HG03442 (cell line): ENCODE measurements around the gene SECTM1.

ENCODE experiments used
- ATAC-seq: cut with Tn5 transposase; IDR thresholded peaks from one replicate; pipeline ENCODE4 v1.9.1; 2021; ENCODE audit warnings: mild to moderate bottlenecking, moderate library complexity; ENCODE audit not compliant: unreplicated experiment

Gene SECTM1

DNA sequence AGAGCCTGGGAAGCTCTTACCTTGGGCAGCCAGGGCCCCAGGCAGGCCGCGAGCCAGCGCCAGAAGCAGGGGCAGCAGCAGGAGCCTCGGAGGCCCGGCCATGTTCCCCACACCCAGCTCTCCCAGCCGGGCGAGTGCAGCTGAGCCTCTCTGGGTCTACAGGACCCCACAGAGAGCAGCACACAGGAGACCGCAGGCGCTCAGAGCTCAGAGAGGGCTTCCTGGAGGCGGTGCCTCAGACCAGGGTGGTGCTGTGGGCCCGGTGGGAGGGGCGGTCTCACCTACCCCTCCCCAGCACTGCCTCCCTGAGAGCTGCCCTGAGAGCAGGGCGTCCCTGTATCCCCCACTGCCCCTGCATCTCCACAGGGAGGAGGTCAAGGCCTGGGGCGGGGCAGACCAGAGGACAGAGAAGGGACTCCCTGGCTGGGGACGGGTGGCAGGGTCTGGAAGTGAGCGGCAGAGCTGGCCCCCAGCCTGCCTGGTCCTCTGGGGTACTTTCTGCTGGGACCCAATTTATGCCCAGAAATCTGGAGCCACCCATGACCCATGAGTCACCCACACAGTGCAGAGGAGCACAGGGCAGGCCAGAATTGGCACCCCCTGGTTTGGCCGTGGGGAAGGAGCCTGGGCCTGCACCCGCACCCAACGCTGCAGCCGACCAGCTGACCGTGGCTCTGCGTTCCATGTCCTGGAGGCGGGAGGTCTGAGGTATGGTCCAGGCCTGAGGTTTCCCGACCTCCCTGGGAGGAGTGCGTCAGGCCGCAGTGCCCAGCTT, 16.0 kb downstream of the SECTM1 start, which contains the start of gene CD7:
TSS of gene CD7 (minus strand) at position 215 of the 775 bp plus-strand sequence. CDS start at position 102, 113 bp downstream.
- ATAC-seq = no peak

- ATAC-seq = no peak
Observed at GRCh38 chr17:82316651-82317393, 16.7 kb downstream of the SECTM1 start.

DNA sequence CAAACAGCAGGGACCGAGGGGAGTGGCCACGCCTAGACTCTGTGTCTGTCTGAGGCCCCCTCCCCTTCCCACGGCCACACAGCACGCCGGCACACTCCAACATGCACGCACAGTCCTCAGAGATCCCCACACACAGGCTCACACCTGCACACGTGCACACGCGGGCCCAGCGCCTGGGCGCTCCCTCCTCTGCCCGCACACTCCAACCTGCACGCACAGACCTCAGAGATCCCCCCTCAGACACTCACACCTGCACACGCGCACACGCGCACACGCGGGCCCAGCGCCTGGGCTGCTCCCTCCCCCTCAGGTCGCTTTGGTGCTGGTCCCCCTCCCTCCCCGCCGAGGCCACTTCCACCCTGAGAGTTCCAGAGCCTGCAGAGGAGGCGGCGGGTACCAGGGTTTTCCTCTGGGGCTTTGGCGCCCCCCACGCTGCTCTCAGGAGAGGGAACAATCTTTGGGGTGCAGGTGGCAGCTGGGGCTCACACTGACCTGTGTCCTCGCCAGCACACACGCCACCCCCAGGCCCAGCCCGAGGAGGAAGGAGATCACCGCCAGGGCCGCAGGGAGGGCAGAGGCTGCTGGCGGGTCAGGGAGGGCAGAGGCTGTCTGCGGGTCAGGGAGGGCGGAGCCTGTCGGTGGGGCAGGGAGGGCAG, 17.7 kb downstream of the SECTM1 start:
- no peak for ATAC-seq

DNA sequence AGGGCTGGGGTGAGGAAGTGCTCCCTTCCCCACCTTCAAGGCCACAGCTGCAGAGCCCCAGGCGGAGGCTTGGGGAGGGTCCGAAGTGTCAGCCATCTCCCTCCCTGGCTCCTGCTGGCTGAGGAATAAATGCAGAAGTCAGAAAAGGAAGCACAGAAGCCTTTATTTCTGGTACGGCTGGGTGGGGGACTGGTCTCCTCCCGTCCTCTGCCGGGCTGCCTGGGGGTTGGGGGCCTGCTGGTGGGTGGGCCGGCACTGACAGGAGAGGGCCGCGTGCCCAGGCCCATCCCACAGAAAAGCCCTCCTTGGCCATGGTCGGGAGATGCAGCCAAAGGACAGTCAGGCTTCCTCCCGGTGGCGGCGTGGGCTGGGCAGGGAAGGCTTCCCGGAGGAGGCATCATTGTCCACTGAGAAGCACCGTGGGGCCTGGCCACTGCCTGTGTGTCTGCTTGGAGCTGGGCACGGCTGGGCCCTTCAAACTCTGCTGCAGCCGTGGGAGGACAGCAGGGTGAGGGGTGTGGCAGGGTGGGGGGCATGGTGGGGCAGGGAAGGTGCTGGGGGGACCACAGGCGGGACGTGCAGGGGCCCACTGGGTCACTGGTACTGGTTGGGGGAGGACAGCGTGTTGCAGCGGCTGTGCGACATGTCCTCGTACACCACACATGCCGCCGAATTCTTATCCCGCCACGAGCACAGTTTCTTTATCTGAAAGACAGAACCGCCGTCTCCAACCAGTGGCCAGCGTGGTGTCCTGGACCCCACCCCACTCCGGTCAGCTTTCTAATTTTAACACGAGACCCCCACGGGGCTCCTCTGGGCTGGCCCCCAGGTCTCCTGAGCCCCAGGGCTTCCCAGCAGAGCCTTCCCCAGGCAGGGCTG, 18.6 kb downstream of the SECTM1 start:
- no peak for ATAC-seq

GRCh38 chr17:82314012-82314726, 19.4 kb downstream of the SECTM1 start:
- no peak for ATAC-seq

DNA sequence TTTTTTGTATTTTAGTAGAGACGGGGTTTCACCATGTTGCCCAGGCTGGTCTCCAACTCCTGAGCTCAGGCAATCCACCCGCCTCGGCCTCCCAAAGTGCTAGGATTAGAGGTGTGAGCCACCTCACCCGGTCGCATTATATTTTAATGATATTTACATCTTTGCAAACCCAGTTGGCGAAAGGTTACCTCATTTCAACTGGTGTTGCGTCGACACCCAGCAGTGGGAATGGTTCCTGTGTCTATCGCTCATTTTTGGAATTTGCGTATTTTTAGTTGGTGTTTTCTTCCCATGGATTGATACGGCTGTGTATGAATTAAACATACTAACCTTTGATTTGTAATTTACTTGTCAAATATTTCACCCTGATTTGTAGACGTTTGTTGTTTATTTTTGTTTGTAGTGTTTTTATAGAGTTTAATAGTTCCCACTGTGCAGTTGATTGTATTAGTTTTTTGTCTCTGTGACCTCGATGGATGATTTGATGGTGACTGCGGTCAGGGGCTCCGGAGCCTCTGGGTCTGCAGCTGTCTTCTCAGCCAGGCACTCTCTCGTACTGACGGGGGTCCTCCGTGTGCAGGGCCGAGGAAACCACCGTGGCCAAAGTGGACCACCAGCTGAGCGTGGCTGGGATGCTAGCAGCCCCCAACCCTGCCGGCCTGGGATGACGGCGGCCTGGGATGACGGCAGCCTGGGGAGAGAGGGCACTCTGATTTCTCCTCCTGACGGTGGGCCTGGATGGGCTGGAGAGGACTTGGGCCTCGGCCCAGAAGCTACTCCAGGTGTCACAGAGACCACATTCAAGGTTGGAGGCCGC, 20.2 kb downstream of the SECTM1 start:
- ATAC-seq = no peak

DNA sequence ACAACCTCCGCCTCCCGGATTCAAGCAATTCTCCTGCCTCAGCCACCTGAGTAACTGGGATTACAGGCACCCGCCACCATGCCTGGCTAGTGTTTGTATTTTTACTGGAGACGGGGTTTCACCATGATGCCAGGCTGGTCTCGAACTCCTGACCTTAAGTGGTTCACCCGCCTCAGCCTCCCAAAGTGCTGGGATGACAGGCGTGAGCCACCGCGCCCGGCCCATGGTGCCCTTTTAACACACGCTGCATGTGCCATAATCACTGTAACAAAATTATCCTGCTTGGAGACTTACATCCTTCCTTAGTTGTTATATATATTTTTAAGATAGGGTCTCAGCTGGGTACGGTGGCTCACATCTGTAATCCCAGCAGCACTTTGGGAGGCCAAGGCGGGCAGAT, 21.6 kb downstream of the SECTM1 start:
- no peak for ATAC-seq

DNA sequence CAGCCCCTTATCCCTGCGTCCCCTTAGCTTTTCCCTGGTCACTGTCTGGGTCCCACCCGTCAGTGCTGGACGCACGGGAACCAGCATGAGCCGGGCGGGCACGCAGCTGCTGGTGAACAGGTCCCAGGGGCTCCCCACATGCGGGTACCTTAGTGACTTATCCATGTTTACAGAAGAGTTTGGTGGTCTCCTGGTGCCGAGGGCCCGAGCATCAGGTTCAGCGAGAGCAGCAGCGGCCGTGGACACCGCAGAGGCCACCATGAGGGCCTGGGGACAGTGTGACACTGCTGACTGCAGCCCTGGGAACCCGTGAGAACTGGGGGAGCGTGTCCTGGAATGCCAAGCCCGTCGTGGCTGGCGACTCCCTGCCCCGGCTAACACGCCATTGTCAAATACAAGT, 22.7 kb downstream of the SECTM1 start:
- no peak for ATAC-seq

- no peak for ATAC-seq
Observed at GRCh38 chr17:82309656-82310570, 23.7 kb downstream of the SECTM1 start.

GRCh38 chr17:82305727-82306300, 27.8 kb downstream of the SECTM1 start:
- ATAC-seq = no peak

GRCh38 chr17:82304826-82305726, 28.5 kb downstream of the SECTM1 start:
- ATAC-seq = no peak

GRCh38 chr17:82303944-82304808, 29.4 kb downstream of the SECTM1 start:
- no peak for ATAC-seq

DNA sequence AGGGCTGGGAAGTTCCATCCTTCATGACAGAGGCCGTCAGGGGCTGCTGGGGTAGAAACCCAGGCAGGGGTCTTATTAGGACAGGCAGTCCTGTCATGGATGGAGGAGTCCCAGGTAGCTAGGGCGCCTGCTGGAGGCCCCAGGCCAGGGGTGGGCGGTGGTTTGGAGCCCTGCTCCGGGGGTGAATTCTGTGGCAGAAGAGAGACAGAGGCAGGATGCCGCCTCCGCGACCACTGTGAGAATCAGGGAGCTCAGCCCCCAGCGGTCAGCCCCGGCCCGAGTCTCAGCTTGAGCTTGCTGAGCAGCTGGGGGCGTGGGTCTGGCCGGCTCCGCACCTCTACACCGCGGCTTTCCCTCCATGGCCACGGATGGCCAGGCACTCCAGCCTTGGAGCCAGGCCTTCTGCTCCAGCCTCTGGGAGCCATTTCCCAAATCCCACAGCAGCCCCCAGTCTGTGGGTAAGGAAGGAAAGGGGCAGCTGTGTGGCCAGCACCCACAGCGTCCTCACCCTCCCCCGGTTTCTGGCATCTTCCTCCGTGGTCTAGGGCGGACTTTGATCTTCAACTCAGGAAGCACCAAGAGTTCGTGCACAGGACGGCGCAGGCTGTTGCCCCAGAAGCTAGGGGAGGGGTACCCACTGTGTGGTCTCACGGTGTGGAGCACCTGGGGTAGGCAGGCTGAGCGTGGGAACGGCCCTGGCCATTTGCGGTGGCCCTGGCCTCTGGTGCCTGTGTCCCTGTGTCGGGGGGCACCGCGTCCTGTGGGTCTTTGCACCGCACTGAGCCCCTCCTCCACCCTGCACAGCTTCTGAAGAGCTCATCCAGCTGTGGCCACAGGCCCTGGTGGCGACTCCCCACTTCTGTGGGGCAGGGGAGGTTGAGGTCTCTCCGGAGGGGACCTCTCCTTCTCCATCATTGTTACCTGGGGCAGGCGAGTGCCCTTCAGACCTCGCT, 30.3 kb downstream of the SECTM1 start:
- ATAC-seq = no peak

DNA sequence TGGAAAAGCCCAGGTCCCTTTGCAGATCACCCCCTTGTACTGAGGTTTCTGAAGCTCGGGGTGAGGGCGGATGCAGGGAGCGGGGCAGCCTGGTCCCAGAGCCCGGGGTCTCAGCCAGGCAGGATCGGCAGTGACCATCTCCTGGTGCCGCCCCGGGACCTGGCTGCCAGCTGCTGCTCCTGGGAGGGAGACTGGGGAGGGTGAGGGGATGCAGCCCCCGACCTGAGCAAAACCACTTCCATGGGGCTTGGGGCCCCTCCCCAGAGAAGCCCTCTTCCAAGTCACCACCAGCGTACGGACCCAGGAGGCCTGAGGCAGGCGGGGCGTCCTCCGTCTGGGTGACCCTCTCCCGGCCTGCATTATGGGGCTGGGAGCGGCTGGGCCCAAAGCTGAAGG, 31.0 kb downstream of the SECTM1 start:
- ATAC-seq = no peak
